Caco-2 (cell line): ENCODE results near the gene SLC22A23. TPM values are rescaled to one million over a fixed set of nuclear protein-coding genes. Genes with fewer than 3 reads are reported as not detected.
A peak's percentile ranks its signal among the peaks of the same experiment; 100 is the strongest.

Experiments
- BruUV-seq: library from RNA; stranded (reverse); fragments of 400-500 nt; replicated peaks from 2 replicates; lab custom pipeline; 2021; lab: Mats Ljungman, UMichigan
- CTCF ChIA-PET: fragments of 300-600 bp; sonication (Branson Sonifier 250); formaldehyde crosslinking; loops from one replicate; lab custom pipeline; 2022; ENCODE audit warnings: antibody characterized with exemption; lab: Charles Lee
- POLR2A ChIA-PET: fragments of 300-600 bp; sonication (Branson Sonifier 250); formaldehyde crosslinking; loops from one replicate; lab custom pipeline; 2022; ENCODE audit warnings: antibody characterized with exemption; lab: Charles Lee
- DNase-seq, 2 experiments: peaks; one replicate each; pipeline versions ENCODE4 v3.0.0 to v3.0.0-alpha.2; 2020 to 2022
- H3K27me3 ChIP-seq: replicated peaks from 2 replicates; pipeline ENCODE4 v1.6.0; 2011; ENCODE audit warnings: low read length; ENCODE audit not compliant: control insufficient read depth, insufficient read depth
- H3K36me3 ChIP-seq: 2 replicates; pipeline ENCODE4 v1.5.1; 2011; ENCODE audit warnings: low read length; ENCODE audit not compliant: control insufficient read depth, insufficient read depth
- H3K4me1 ChIP-seq: fragments of 250-450 bp; sonication (Bioruptor Pico); 2 replicates; pipeline ENCODE4 v1.5.1; 2020; ENCODE audit warnings: mild to moderate bottlenecking
- H3K4me3 ChIP-seq: 2 replicates; pipeline ENCODE4 v1.5.1; 2011; ENCODE audit warnings: low read depth, mild to moderate bottlenecking, control low read depth, low read length
- H3K9me3 ChIP-seq: fragments of 250-450 bp; sonication (Bioruptor Pico); 2 replicates; pipeline ENCODE4 v1.5.1; 2020; ENCODE audit warnings: mild to moderate bottlenecking, moderate library complexity
- H3K27ac Mint-ChIP-seq: one replicate; pipeline ENCODE4 v1.8.0; 2022; ENCODE audit warnings: mixed read lengths; ENCODE audit not compliant: unreplicated experiment
- H3K27me3 Mint-ChIP-seq: one replicate; pipeline ENCODE4 v1.8.0; 2022; ENCODE audit warnings: mixed read lengths; ENCODE audit not compliant: insufficient read depth, unreplicated experiment
- H3K36me3 Mint-ChIP-seq: one replicate; pipeline ENCODE4 v1.8.0; 2022; ENCODE audit warnings: mild to moderate bottlenecking, mixed read lengths; ENCODE audit not compliant: insufficient read depth, unreplicated experiment
- H3K4me1 Mint-ChIP-seq: one replicate; pipeline ENCODE4 v1.8.0; 2022; ENCODE audit warnings: low read depth, mixed read lengths; ENCODE audit not compliant: unreplicated experiment
- H3K4me3 Mint-ChIP-seq: one replicate; pipeline ENCODE4 v1.8.0; 2022; ENCODE audit warnings: mild to moderate bottlenecking, moderate library complexity, mixed read lengths; ENCODE audit not compliant: unreplicated experiment
- H3K9me3 Mint-ChIP-seq: one replicate; pipeline ENCODE4 v1.8.0; 2022; ENCODE audit warnings: mixed read lengths; ENCODE audit not compliant: unreplicated experiment
- intact Hi-C: fragments of 100-400 bp; cut with micrococcal nuclease; formaldehyde crosslinking; loops from one replicate; pipeline ENCODE4 v1.10.0; 2022; ENCODE audit not compliant: unreplicated experiment
- total RNA-seq: library from RNA; stranded (reverse); gene quantifications from 2 replicates; pipeline ENCODE4 v1.2.3, GENCODE V29; 2022
- TF ChIP-seq, protein P1 (sequence below), 2 experiments: fragments of 200-600 bp in 1 of 2; IDR thresholded peaks; 1 replicate in 1 of 2; 2 replicates in 1 of 2; pipeline versions ENCODE4 v1.5.1 to v1.8.0; 2011 to 2022; ENCODE audit warnings: antibody characterized with exemption in 1 of 2, control low read depth in 1 of 2, inconsistent platforms in 1 of 2, low read depth in 1 of 2, low read length in 1 of 2, mild to moderate bottlenecking in 1 of 2, moderate library complexity in 1 of 2; ENCODE audit not compliant: insufficient read depth in 1 of 2, severe bottlenecking in 1 of 2, unreplicated experiment in 1 of 2

SLC22A23 gene
- total RNA-seq, 1 experiment from 2014 or later = 45.5 TPM

GRCh38 chr6:3259491-3259958 lies 197.3 kb downstream of the SLC22A23 start:
- CTCF ChIA-PET = interaction anchor here (0.9 to 1.7 kb wide), 4 partner anchors 8 to 102 kb away, joined by 3 to 10 read pairs (median 4); partner anchors contain the start of gene TUBB2A
- H3K4me3 Mint-ChIP-seq = peak overlapping the region; percentile 90
- H3K36me3 Mint-ChIP-seq = peaks cover 7% of the 10 kb centered on the region
- no peaks in the 10 kb centered on the region for H3K27me3 Mint-ChIP-seq
- H3K9me3 Mint-ChIP-seq = no peaks in the 10 kb centered on the region
- Histone ChIP-seq H3K4me3 (peak overlapping the region; percentile 95), H3K9me3 (no peaks in the 10 kb centered on the region), H3K36me3 (peaks cover 2% of the 10 kb centered on the region), H3K4me1 (no peaks in the 10 kb centered on the region; the same call in 1 of the 2 replicates), H3K27me3 (no peaks in the 10 kb centered on the region)
- peaks cover 7% of the 10 kb centered on the region for H3K4me1 Mint-ChIP-seq
- TF ChIP-seq, protein P1, sequence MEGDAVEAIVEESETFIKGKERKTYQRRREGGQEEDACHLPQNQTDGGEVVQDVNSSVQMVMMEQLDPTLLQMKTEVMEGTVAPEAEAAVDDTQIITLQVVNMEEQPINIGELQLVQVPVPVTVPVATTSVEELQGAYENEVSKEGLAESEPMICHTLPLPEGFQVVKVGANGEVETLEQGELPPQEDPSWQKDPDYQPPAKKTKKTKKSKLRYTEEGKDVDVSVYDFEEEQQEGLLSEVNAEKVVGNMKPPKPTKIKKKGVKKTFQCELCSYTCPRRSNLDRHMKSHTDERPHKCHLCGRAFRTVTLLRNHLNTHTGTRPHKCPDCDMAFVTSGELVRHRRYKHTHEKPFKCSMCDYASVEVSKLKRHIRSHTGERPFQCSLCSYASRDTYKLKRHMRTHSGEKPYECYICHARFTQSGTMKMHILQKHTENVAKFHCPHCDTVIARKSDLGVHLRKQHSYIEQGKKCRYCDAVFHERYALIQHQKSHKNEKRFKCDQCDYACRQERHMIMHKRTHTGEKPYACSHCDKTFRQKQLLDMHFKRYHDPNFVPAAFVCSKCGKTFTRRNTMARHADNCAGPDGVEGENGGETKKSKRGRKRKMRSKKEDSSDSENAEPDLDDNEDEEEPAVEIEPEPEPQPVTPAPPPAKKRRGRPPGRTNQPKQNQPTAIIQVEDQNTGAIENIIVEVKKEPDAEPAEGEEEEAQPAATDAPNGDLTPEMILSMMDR (IDR thresholded peaks at IDR 0.05; ENCODE audit: insufficient read depth in 1 of 2, low read depth in 1 of 2, low read length in 1 of 2, severe bottlenecking in 1 of 2, unreplicated experiment in 1 of 2) = no peak
- no TSS peak for BruUV-seq
- DNase-seq = peak in 1 of 2 experiments; percentile 35
- peak overlapping the region; percentile 81 for H3K27ac Mint-ChIP-seq
- POLR2A ChIA-PET = no interaction called here
- intact Hi-C loops = loop anchor here (2.0 kb wide), 2 partner anchors 97 to 191 kb away; partner anchors contain the start of gene RIPK1

DNA sequence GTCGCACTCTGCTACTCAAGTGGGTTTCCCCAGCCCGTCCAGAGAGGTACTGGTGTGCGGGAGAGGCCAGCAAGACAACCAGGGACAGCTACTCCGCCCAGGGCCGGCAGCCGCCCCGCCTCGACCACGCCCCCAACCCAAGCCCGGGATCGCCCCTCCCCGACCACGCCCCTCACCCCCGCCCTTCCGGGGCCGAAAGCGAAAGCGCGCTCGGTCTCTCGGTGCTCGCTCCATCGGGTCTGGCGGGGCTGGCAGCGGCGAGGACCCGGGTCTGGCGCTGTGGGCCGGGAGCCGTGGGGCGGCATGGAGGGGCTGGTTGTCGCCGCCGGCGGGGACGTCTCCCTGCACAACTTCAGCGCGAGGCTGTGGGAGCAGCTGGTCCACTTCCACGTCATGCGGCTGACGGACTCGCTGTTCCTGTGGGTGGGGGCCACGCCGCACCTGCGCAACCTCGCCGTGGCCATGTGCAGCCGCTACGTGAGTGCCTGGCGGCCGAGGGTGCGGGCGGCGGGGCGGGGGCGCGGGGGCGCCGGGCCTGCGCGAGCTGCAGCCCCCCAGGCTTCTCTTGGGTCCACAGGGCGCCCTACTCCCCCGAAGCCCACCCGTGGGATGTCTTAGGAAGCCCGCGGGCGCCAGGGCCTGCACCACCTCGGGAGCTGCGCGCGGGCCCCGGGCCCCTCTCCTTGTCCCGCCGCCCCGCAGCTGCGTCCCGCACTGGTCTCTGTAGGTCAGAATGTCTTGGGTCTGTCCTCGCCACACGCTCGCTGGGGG lies 197.9 kb downstream of the SLC22A23 start, which contains the start of gene PSMG4:
TSS of gene PSMG4 (plus strand) at position 228 of the 771 bp plus-strand sequence. CDS start at position 304, 76 bp downstream.
- peaks cover 13% of the 10 kb centered on the region for H3K36me3 Mint-ChIP-seq
- no peaks in the 10 kb centered on the region for H3K27me3 Mint-ChIP-seq
- BruUV-seq = no TSS peak
- intact Hi-C loops = loop anchor here (2.0 kb wide), 2 partner anchors 96 to 190 kb away; partner anchors contain the start of gene RIPK1
- ChIA-PET CTCF (interaction anchor here (0.9 to 1.7 kb wide), 5 partner anchors 7 to 269 kb away, joined by 3 to 10 read pairs (median 4); partner anchors contain the start of gene TUBB2A), POLR2A (interaction anchor here (1.0 to 1.1 kb wide), 2 partner anchors 11 to 102 kb away, joined by 3 to 5 read pairs; partner anchors contain the start of gene TUBB2A)
- Histone ChIP-seq H3K4me1 (no peaks in the 10 kb centered on the region; the same call in 1 of the 2 replicates), H3K9me3 (no peaks in the 10 kb centered on the region), H3K36me3 (peaks cover 2% of the 10 kb centered on the region), H3K4me3 (peak within 1 kb of the TSS; percentile 95), H3K27me3 (no peaks in the 10 kb centered on the region)
- peaks cover 7% of the 10 kb centered on the region for H3K4me1 Mint-ChIP-seq
- TF ChIP-seq, protein P1 (IDR thresholded peaks at IDR 0.05; ENCODE audit: insufficient read depth in 1 of 2, low read depth in 1 of 2, low read length in 1 of 2, severe bottlenecking in 1 of 2, unreplicated experiment in 1 of 2) = no peak
- H3K9me3 Mint-ChIP-seq = no peaks in the 10 kb centered on the region
- peak within 1 kb of the TSS; percentile 90 for H3K4me3 Mint-ChIP-seq
- peak within 1 kb of the TSS; percentile 81 for H3K27ac Mint-ChIP-seq
- DNase-seq = peak; percentile 94 to 98

- intact Hi-C loops = loop anchor here (2.0 kb wide), 2 partner anchors 95 to 189 kb away; partner anchors contain the start of gene RIPK1
- POLR2A ChIA-PET = interaction anchor here (1.0 to 1.1 kb wide), 2 partner anchors 10 to 101 kb away, joined by 3 to 5 read pairs; partner anchors contain the start of gene TUBB2A
- no peaks in the 10 kb centered on the region for H3K9me3 Mint-ChIP-seq
- H3K27me3 Mint-ChIP-seq = no peaks in the 10 kb centered on the region
- Histone ChIP-seq H3K36me3 (no peaks in the 10 kb centered on the region), H3K27me3 (no peaks in the 10 kb centered on the region), H3K4me1 (no peaks in the 10 kb centered on the region; the same call in 1 of the 2 replicates), H3K4me3 (peak overlapping the region; percentile 34), H3K9me3 (no peaks in the 10 kb centered on the region)
- CTCF ChIA-PET = interaction anchor here (1.0 to 1.7 kb wide), 3 partner anchors 11 to 268 kb away, joined by 3 to 10 read pairs (median 7); partner anchors contain the start of gene TUBB2A
- DNase-seq = no peak
- peaks cover 7% of the 10 kb centered on the region for H3K4me1 Mint-ChIP-seq
- no TSS peak for BruUV-seq
- TF ChIP-seq, protein P1 (IDR thresholded peaks at IDR 0.05; ENCODE audit: insufficient read depth in 1 of 2, low read depth in 1 of 2, low read length in 1 of 2, severe bottlenecking in 1 of 2, unreplicated experiment in 1 of 2) = no peak
- H3K27ac Mint-ChIP-seq = no peak overlapping the region
- H3K36me3 Mint-ChIP-seq = peaks cover 13% of the 10 kb centered on the region
- H3K4me3 Mint-ChIP-seq = peak overlapping the region; percentile 90
Observed at GRCh38 chr6:3258201-3258600, 198.6 kb downstream of the SLC22A23 start.
